HFF-Myc (cell line): ENCODE measurements around the gene DAND5.
"Not testable (repeated sequence)": the region's sequence is repeated elsewhere in the genome, so short reads cannot be mapped to it uniquely, and the experiment has no call there.

Experiments
- DNase-seq: peaks from one replicate; pipeline ENCODE4 v3.0.0-alpha.2; 2011; ENCODE audit warnings: low read depth; ENCODE audit errors: extremely low read depth
- H3K4me3 ChIP-seq: replicated peaks from 2 replicates; pipeline ENCODE4 v1.5.1; 2011; ENCODE audit warnings: low read depth, mild to moderate bottlenecking, control low read depth, low read length
- CTCF ChIP-seq: IDR thresholded peaks from 2 replicates; pipeline ENCODE4 v1.5.1; 2012; ENCODE audit warnings: mild to moderate bottlenecking, low read depth, low read length, control low read depth; ENCODE audit errors: missing control alignments

DAND5 gene

GRCh38 chr19:12952488-12953137 is 16.8 kb upstream of the DAND5 start:
- no peak for TF ChIP-seq CTCF
- no peak for DNase-seq

GRCh38 chr19:12953138-12953798 is 16.1 kb upstream of the DAND5 start:
- no peak for DNase-seq
- no peak for TF ChIP-seq CTCF
- no peak overlapping the region for H3K4me3 ChIP-seq

More at GRCh38 chr19:12952488-12953137, 16.8 kb upstream of the DAND5 start:
- no peak overlapping the region for H3K4me3 ChIP-seq

- DNase-seq: no peak
- H3K4me3 ChIP-seq: no peak overlapping the region
Observed at GRCh38 chr19:12953799-12954611, 15.4 kb upstream of the DAND5 start.

GRCh38 chr19:12954612-12954962 is 14.8 kb upstream of the DAND5 start:
- DNase-seq: no peak
- no peak for TF ChIP-seq CTCF
- no peak overlapping the region for H3K4me3 ChIP-seq

More at GRCh38 chr19:12953799-12954611, 15.4 kb upstream of the DAND5 start:
- no peak for TF ChIP-seq CTCF

- not testable (repeated sequence) for DNase-seq
- peak overlapping the region; percentile 89 for H3K4me3 ChIP-seq
Observed at GRCh38 chr19:12955575-12955974, 13.8 kb upstream of the DAND5 start.

- TF ChIP-seq CTCF: no peak
- no peak for DNase-seq
- H3K4me3 ChIP-seq: peak overlapping the region; percentile 89
Observed at GRCh38 chr19:12955996-12956395, 13.4 kb upstream of the DAND5 start.
